Hematopoietic multipotent progenitor cell treated with erythropoietin and hydrocortisone succinate and interleukin-3 and kit ligand, for 8 days (in vitro differentiated cells): ENCODE measurements around the gene CELF4.

ENCODE experiments used
- DNase-seq: peaks from one replicate; pipeline ENCODE4 v3.0.0-alpha.2; 2015

The CELF4 gene

GRCh38 chr18:37249171-37249886, 316.3 kb downstream of the CELF4 start:
- no peak for DNase-seq

GRCh38 chr18:37248281-37248680, 317.3 kb downstream of the CELF4 start:
- no peak for DNase-seq

- DNase-seq, result no peak
These were observed 318.0 kb downstream of the CELF4 start for GRCh38 chr18:37247497-37248161.

GRCh38 chr18:37246779-37247340, 318.7 kb downstream of the CELF4 start:
- no peak for DNase-seq

- DNase-seq, result no peak
These were observed 321.0 kb downstream of the CELF4 start for GRCh38 chr18:37244618-37245017.

GRCh38 chr18:37243741-37244140, 321.9 kb downstream of the CELF4 start:
- no peak for DNase-seq

- DNase-seq, result no peak
These were observed 322.6 kb downstream of the CELF4 start for GRCh38 chr18:37242826-37243560.

GRCh38 chr18:37242091-37242490, 323.5 kb downstream of the CELF4 start:
- DNase-seq, result no peak

GRCh38 chr18:37238282-37239108, 327.1 kb downstream of the CELF4 start:
- no peak for DNase-seq

- DNase-seq, result no peak
These were observed 330.0 kb downstream of the CELF4 start for GRCh38 chr18:37235583-37235982.

GRCh38 chr18:37231251-37231650, 334.3 kb downstream of the CELF4 start:
- no peak for DNase-seq

GRCh38 chr18:37230768-37231167, 334.8 kb downstream of the CELF4 start:
- no peak for DNase-seq

- no peak for DNase-seq
These were observed 340.3 kb downstream of the CELF4 start for GRCh38 chr18:37225279-37225678.

- no peak for DNase-seq
These were observed 342.6 kb downstream of the CELF4 start for GRCh38 chr18:37222999-37223378.

- DNase-seq, result no peak
These were observed 343.1 kb downstream of the CELF4 start for GRCh38 chr18:37222354-37222998.

- no peak for DNase-seq
These were observed 346.3 kb downstream of the CELF4 start for GRCh38 chr18:37219257-37219656.

- no peak for DNase-seq
These were observed 347.5 kb downstream of the CELF4 start for GRCh38 chr18:37218022-37218590.

- no peak for DNase-seq
These were observed 354.8 kb downstream of the CELF4 start for GRCh38 chr18:37210781-37211180.

- no peak for DNase-seq
These were observed 358.3 kb downstream of the CELF4 start for GRCh38 chr18:37207343-37207742.

- DNase-seq, result no peak
These were observed 365.9 kb downstream of the CELF4 start for GRCh38 chr18:37199741-37200140.
